Measurements from ENCODE around the gene PPP1R10.
A peak's percentile ranks its signal among the peaks of the same experiment; 100 is the strongest.

The PPP1R10 gene

DNA sequence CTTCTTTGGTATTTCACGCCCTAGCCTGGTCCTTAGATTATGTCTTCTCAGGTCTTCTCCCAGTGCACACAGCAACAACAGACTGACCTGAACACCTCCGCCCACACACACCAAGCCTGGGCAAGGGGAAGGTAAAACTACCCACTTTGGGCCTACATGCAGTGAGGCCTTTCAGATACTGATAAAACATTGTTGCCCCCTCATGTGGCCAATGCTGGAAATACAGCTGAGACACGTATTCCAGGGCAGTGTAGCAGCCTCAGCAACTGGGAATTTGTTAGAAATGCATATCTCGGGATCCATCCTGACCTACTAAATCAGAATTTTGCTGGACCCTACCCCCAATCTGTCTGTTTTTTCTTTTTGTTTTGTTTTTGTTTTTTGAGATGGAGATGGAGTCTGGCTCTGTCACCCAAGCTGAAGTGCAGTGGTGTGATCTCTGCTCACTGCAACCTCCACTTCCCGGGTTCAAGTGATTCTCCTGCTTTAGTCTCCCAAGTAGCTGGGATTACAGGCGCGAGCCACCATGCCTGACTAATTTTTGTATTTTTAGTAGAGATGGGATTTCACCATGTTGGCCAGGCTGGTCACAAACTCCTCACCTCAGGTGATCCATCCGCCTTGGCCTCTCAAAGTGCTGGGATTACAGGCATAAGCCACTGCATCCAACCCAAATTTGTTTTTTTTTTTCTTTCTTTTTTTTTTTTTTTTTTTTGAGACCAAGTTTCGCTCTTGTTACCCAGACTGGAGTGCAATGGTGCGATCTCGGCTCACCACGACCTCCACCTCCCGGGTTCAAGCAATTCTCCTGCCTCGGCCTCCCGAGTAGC, 19.5 kb downstream of the PPP1R10 start:
- peak; percentile 30 to 54 for DNase-seq

DNA sequence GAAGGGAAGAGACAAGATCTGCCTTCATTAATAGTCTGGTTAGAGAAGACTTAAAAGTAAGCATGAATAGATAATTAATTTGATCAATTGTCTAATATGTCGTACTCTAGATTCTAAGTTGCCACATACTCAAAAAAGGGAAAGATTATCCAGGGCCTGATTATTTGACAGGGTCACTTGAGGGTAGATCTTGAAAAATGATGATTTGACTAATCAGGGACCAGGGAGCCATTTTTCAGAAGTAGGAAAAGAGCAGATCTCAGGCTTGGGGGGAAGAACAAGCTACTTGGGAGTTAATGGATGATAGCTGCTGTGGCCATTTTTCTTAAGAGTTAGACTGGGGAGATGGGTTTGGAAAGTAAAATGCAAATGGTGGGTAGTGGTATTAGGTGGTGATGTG, 24.8 kb downstream of the PPP1R10 start:
- no peak for DNase-seq

DNA sequence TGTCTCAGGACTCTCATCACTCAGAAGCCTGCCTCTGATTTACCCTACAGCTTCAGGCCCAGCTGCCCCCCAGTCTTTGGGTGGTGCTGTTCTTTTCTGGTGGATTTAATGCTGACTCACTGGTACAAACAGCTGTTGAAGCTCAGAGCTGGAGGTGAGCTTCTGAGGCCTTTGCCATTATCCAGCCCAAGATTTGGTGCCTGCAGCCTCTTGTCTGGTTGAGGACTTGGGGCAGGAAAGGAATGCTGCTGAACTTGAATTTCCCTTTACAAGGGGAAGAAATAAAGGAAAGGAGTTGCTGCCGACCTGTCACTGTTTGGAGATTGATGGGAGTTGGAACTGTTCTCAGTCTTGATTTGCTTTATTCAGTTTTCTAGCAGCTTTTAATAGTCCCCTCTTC, 26.0 kb downstream of the PPP1R10 start:
- DNase-seq, result no peak

DNA sequence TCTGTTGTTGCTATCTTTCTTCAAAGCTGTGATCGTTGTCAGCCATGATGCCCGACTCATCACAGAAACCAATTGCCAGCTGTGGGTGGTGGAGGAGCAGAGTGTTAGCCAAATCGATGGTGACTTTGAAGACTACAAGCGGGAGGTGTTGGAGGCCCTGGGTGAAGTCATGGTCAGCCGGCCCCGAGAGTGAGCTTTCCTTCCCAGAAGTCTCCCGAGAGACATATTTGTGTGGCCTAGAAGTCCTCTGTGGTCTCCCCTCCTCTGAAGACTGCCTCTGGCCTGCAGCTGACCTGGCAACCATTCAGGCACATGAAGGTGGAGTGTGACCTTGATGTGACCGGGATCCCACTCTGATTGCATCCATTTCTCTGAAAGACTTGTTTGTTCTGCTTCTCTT, 26.5 kb downstream of the PPP1R10 start:
- no peak for DNase-seq

- DNase-seq, result no peak
These were observed 27.2 kb downstream of the PPP1R10 start for GRCh38 chr6:30589754-30590358.

DNA sequence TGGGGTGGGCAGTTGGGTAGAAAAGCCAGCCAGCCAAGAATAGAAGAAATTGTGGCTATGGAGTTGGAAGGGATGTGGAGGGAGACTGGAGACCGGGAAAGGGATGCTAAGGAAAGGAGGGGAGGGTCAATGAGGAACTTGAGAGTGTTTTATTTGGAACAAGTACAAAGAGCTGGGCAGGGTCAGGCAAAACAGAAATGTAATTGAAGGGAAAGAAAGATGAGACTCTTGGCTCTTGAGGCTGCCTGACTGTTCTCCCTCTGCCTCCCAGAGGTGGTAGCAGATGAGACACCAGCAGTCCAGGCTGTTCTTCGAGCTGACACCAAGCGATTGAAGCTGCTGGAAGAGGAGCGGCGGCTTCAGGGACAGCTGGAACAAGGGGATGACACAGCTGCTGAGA, 33.1 kb downstream of the PPP1R10 start:
- no peak for DNase-seq

DNA sequence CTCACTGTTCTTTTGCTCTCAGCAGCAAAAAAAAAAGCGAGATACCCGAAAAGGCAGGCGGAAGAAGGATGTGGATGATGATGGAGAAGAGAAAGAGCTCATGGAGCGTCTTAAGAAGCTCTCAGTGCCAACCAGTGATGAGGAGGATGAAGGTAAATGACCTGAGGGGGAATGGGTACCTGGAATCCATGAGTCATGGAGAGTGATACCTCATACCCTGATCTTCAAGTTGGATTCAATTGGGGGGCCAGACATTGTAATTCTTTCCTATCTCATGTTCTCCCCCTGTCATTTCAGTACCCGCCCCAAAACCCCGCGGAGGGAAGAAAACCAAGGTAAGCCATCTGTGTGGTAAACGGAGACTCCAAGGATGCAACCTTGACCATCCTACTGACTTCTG, 39.0 kb downstream of the PPP1R10 start:
- no peak for DNase-seq

DNA sequence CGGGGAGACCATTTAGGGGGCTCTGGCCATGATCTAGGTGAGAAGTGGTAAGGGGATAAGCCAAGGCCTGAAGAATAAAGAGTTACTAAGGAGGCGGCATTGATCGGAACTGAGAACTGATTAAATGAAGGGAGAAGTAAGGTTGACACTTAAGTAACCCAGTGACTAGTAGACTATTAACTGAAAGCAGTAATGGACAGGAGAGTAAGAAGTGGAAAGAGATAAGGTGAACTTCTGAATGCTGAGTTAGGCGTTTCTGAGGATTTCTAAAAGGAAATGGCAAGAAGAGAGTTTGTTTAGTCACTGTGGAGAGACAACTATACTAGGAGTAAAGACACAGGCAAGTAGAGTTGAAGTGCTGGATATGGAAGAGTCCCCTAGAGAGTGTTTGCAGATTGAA, 43.9 kb downstream of the PPP1R10 start:
- DNase-seq, result no peak

GRCh38 chr6:30572148-30572547, 44.9 kb downstream of the PPP1R10 start:
- no peak for DNase-seq

GRCh38 chr6:30571762-30572082, 45.3 kb downstream of the PPP1R10 start:
- DNase-seq, result no peak

DNA sequence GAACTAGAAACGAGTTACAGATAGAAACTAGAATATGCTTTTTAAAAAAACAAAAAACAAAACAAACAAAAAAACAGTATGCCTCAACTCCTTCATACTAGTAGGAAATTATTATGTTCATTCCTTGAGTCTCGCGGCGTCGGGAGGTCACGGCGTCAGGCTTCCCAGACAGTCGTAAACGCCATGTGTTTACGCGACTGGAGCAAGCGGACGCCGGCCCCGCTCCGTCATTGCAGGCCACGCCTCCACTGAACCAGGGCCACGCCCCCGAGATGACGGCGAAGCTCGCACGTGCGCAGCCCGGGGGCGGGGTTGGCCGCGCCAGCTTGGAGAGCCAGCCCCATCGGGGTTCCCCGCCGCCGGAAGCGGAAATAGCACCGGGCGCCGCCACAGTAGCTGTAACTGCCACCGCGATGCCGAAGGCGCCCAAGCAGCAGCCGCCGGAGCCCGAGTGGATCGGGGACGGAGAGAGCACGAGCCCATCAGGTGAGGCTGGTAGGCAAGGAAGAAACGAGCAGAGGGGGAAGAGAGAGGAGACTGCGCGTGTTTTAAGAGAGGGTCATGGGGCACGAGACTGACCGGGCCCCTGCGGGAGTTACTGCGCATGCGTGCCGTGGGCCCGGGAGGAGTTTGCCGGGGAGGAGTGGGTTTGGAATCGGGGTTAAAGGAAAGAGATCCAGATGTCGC, 45.8 kb downstream of the PPP1R10 start, which contains the start of gene ABCF1:
Gene ABCF1 (plus strand): TSS at position 368 of the 687 bp plus-strand sequence. CDS start 46 bp downstream, at position 414.
- DNase-seq, result peak; percentile 94 to 96

GRCh38 chr6:30570740-30571074, 46.3 kb downstream of the PPP1R10 start:
- DNase-seq, result no peak

GRCh38 chr6:30570263-30570662, 46.8 kb downstream of the PPP1R10 start:
- DNase-seq, result no peak

- no peak for DNase-seq
These were observed 48.8 kb downstream of the PPP1R10 start for GRCh38 chr6:30568245-30568644.

- DNase-seq, result no peak
These were observed 51.3 kb downstream of the PPP1R10 start for GRCh38 chr6:30565772-30566171.

DNA sequence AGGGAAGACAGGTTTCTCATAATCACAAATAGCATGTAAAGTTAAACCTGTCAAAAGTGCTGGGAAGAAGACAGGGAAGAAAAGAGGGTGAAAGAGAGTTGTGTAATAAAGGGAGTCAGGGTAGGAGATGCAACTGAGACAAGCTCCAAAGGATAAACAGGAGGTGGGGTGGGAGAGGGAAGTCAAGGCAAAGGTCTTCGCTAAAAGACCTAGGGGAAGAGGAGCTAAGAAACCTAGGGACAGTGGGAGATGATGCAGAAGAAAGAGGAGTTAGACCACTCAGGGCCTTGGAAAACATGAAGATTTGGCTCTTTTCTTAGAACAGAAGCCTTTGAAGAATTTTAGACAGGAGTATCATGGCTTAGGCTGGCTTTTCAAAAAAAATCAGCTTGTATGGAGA, 52.9 kb downstream of the PPP1R10 start:
- DNase-seq, result no peak

DNA sequence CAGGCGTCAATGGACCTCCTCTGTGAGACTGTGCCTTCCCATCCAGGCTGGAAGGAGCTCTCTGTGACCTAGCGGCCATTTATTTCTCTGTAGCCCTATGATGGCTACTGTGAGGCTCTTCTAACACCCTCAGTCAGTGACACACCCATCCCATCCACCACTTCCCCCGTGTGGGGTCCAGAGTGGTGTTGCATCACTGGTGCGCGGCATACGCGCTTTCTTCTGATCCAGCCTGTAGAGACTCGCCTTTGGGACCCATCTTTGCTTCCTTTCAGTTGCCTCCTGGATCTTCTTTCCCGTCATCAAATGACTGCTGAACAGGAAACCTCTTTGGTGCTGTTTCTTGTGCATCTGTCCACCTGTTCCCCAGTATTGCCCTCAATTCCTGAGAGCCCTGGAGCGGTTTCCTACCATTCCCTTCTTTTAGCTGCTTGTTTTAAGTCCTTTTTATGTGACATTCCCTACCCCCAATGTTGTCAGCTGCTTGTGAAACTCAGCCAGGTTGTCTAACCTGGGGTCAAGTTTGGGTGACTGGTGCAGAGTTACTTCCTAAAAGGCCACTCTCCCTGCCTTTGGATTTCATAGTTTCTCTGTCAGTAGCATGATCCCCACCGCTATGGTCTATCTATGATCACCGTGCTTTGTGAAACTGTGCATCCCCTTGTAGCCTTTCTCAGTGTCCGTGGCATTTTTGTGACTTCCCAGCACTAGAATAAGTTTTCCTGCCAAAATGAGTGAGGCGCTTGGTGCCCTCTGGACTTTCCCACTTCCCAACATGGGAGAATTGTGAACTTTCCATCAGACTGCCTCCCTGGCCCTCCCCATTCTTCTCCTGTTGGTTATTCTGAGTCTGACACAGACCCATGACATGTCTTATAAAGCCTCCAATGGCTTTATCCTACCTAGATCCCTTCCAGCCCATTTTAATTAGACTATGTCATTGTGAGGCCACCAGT, 54.3 kb downstream of the PPP1R10 start:
- DNase-seq, result no peak

- DNase-seq, result no peak
These were observed 56.1 kb downstream of the PPP1R10 start for GRCh38 chr6:30560930-30561329.

DNA sequence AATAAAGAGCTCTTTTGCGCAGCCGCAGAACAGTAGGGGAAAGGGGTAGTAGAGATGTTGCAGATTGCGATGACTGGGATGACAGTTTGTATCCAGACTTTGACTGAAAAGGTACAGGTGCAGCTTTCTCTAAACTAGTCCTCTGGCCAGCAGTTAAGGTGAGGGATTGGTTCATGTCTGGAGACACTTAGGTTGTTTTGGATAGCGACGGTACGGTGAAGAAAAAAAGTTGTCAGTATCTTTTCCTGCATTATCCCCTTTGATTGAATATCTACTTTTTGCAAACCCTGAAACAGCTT, 59.4 kb downstream of the PPP1R10 start:
- DNase-seq, result no peak

- DNase-seq, result peak; percentile 93
These were observed 59.9 kb downstream of the PPP1R10 start, which contains the start of gene PRR3 for GRCh38 chr6:30556906-30557682. Gene PRR3, plus strand, starts transcription at chr6:30557295. Its CDS starts 50 bp downstream, at chr6:30557345.

- peak; percentile 85 to 87 for DNase-seq
These were observed 60.8 kb downstream of the PPP1R10 start, which contains the start of gene GNL1 for GRCh38 chr6:30556066-30556905. Gene GNL1, minus strand, starts transcription at chr6:30556489. Its CDS starts 286 bp downstream, at chr6:30556203.

Measured in hippocampal formation (tissue), 2 donors.